ENCODE data around the gene MAML3. TPM values are rescaled to one million over a fixed set of nuclear protein-coding genes. Genes with fewer than 3 reads are reported as not detected.
A peak's percentile ranks its signal among the peaks of the same experiment; 100 is the strongest.

The MAML3 gene
- total and polyA plus RNA-seq, 3 experiments from 2014 or later, result 0.44 to 0.57 (median 0.52) TPM

DNA sequence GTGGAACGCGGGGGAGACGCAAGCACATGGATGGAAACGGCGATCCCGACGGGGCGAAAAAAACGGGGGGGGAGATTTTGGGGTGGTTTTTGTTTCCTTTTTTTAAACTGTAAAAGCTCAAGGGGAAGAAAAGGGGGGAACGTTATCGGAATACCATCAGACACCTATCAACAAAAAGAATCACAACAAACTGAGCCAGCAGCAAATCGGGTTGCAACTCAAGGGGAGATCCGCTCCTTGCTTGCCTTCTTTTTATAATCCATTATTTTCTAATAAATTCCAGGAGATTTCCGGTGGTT is 616 bp downstream of the MAML3 start:
- Histone ChIP-seq H3K36me3 (ENCODE audit: insufficient read depth, low read length) (no peaks in the 10 kb centered on the region), H3K27me3 (ENCODE audit: insufficient read depth, low read length, poor library complexity, severe bottlenecking) (no peaks in the 10 kb centered on the region), H3K4me3 (ENCODE audit: low read length) (peak overlapping the region; percentile 95), H3K4me1 (ENCODE audit: insufficient read depth, low read length) (peaks cover 5% of the 10 kb centered on the region), H3K27ac (ENCODE audit: low read depth, low read length) (no peak overlapping the region), H3K9me3 (ENCODE audit: low read length) (no peaks in the 10 kb centered on the region)
- Mint-ChIP-seq H3K36me3 (peaks cover 0 to 4% (median 0%) of the 10 kb centered on the region in 3 donors), H3K27me3 (peaks cover 4 to 14% of the 10 kb centered on the region in 2 donors), H3K4me3 (peak overlapping the region; percentile 89 to 94 (median 93)), H3K4me1 (peaks cover 25 to 61% (median 58%) of the 10 kb centered on the region in 3 donors), H3K27ac (peak overlapping the region in 7 of 8 donors; percentile 71 to 87 (median 82)), H3K9me3 (no peaks in the 10 kb centered on the region)
- ChIA-PET POLR2A (no interaction called here), CTCF (interaction anchor here (1.2 to 1.6 kb wide), 3 partner anchors 96 to 853 kb away, joined by 3 to 4 read pairs (median 3); no protein-coding TSS in a partner anchor)
- DNase-seq, result no peak

DNA sequence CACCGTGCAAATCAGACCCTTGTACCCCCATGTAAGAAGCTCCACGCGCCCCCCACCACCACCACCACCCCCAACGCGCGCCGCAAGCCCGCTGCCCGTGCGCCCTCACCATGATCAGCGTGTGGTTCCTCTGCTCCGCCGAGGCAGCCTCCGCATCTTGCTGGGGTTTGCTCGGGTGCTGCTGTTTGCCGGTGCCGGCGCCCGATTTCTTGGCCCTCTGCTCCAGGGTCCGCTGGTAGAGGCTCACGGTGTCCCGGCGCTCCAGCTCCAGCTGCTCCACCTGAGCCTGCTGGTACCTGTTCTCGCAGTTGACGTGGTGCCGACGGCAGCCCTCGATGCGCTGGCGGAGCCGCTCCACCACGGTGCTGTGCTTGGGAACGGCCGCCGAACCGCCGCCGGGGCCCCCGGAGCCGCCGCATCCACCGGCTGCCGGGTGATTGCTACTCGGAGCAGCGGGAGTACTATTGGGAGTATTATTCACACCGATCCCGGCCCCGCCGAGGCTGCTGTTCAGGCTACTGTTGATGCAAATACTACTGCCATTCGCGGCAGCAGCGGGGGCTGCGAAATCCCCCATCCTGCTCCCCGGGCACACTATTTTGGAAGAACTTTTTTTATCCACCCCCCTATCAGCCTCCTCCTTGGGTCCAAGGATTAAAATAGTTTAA is 1.1 kb downstream of the MAML3 start:
- Mint-ChIP-seq H3K4me3 (peak overlapping the region; percentile 89 to 94 (median 93)), H3K27me3 (peaks cover 4 to 14% of the 10 kb centered on the region in 2 donors), H3K27ac (peak overlapping the region; percentile 46 to 91 (median 80)), H3K4me1 (peaks cover 25 to 61% (median 58%) of the 10 kb centered on the region in 3 donors), H3K9me3 (no peaks in the 10 kb centered on the region), H3K36me3 (peaks cover 0 to 4% (median 0%) of the 10 kb centered on the region in 3 donors)
- Histone ChIP-seq H3K4me1 (ENCODE audit: insufficient read depth, low read length) (peaks cover 5% of the 10 kb centered on the region), H3K9me3 (ENCODE audit: low read length) (no peaks in the 10 kb centered on the region), H3K4me3 (ENCODE audit: low read length) (peak overlapping the region; percentile 95), H3K27me3 (ENCODE audit: insufficient read depth, low read length, poor library complexity, severe bottlenecking) (no peaks in the 10 kb centered on the region), H3K27ac (ENCODE audit: low read depth, low read length) (no peak overlapping the region), H3K36me3 (ENCODE audit: insufficient read depth, low read length) (no peaks in the 10 kb centered on the region)
- CTCF ChIA-PET, result interaction anchor here (1.2 to 1.6 kb wide), 3 partner anchors 96 to 852 kb away, joined by 3 to 4 read pairs (median 3); no protein-coding TSS in a partner anchor
- POLR2A ChIA-PET, result interaction anchor here (0.6 to 1.1 kb wide), 4 partner anchors 57 to 120 kb away, joined by 3 to 4 read pairs (median 3); no protein-coding TSS in a partner anchor
- peak; percentile 3 to 60 (median 36) for DNase-seq

DNA sequence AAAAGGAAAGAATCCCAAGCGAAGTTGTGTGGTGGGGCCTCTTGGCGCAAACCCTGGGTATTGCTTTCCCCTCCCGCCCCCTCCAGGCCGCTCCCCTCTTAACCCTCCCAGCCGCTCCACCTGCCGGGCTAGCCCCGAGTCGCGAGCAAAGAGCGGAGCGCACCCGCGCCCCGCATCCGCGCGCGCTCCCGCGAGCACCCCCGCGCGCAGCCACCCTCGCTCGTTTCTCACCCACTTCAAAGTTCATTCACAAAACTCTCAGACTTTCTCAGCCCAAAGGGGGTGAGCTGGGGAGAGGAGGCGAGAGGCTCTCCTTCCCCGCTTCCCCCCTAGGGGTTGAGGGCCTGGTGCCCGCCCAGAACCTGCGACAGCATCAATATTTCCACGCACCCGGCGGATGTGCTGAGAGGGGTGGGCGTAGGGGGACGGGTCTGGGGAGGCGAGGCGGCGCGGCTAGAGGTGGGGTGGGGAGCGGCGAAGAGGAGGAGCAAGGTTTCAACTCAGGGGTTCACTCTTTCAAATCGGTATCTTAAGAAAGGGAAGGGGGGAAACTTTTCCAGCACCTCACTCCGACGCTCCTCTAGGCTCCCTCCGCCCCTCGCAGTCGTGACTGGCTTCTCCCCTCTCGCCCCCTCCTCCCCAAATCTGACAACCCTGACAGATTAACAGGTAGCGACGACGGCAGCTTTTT is 1.8 kb downstream of the MAML3 start:
- Mint-ChIP-seq H3K27me3 (peaks cover 4 to 17% of the 10 kb centered on the region in 2 donors), H3K4me3 (peak overlapping the region; percentile 89 to 94 (median 93)), H3K9me3 (no peaks in the 10 kb centered on the region), H3K36me3 (peaks cover 0 to 4% (median 0%) of the 10 kb centered on the region in 3 donors), H3K27ac (peak overlapping the region; percentile 46 to 91 (median 68)), H3K4me1 (peaks cover 25 to 61% (median 58%) of the 10 kb centered on the region in 3 donors)
- Histone ChIP-seq H3K36me3 (ENCODE audit: insufficient read depth, low read length) (no peaks in the 10 kb centered on the region), H3K9me3 (ENCODE audit: low read length) (no peaks in the 10 kb centered on the region), H3K4me3 (ENCODE audit: low read length) (peak overlapping the region; percentile 95), H3K27me3 (ENCODE audit: insufficient read depth, low read length, poor library complexity, severe bottlenecking) (no peaks in the 10 kb centered on the region), H3K27ac (ENCODE audit: low read depth, low read length) (no peak overlapping the region), H3K4me1 (ENCODE audit: insufficient read depth, low read length) (peaks cover 5% of the 10 kb centered on the region)
- DNase-seq, result peak; percentile 42 to 93 (median 77)
- ChIA-PET POLR2A (interaction anchor here (0.6 to 1.1 kb wide), 4 partner anchors 56 to 120 kb away, joined by 3 to 4 read pairs (median 3); no protein-coding TSS in a partner anchor), CTCF (no interaction called here)

- peaks cover 0 to 4% (median 0%) of the 10 kb centered on the region in 3 donors for H3K36me3 Mint-ChIP-seq
- peaks cover 25 to 57% (median 56%) of the 10 kb centered on the region in 3 donors for H3K4me1 Mint-ChIP-seq
- ChIA-PET POLR2A (interaction anchor here (1.1 kb wide), 1 partner anchor 89 kb away, joined by 3 read pairs; no protein-coding TSS in a partner anchor), CTCF (no interaction called here)
- Histone ChIP-seq H3K36me3 (ENCODE audit: insufficient read depth, low read length) (no peaks in the 10 kb centered on the region), H3K4me1 (ENCODE audit: insufficient read depth, low read length) (peaks cover 5% of the 10 kb centered on the region), H3K27me3 (ENCODE audit: insufficient read depth, low read length, poor library complexity, severe bottlenecking) (no peaks in the 10 kb centered on the region), H3K9me3 (ENCODE audit: low read length) (no peaks in the 10 kb centered on the region), H3K27ac (ENCODE audit: low read depth, low read length) (no peak overlapping the region), H3K4me3 (ENCODE audit: low read length) (peak overlapping the region; percentile 95)
- peak overlapping the region in 7 of 8 donors; percentile 10 to 91 (median 60) for H3K27ac Mint-ChIP-seq
- H3K4me3 Mint-ChIP-seq, result peak overlapping the region; percentile 89 to 94 (median 93)
- H3K9me3 Mint-ChIP-seq, result no peaks in the 10 kb centered on the region
- H3K27me3 Mint-ChIP-seq, result peaks cover 4 to 19% of the 10 kb centered on the region in 2 donors
- DNase-seq, result peak in 2 of 5 donors; percentile 67 to 71
Observed at GRCh38 chr4:140151699-140152012, 2.3 kb downstream of the MAML3 start.

- ChIA-PET CTCF (no interaction called here), POLR2A (interaction anchor here (1.1 to 1.4 kb wide), 2 partner anchors 55 to 88 kb away, joined by 3 to 4 read pairs; no protein-coding TSS in a partner anchor)
- Histone ChIP-seq H3K27me3 (ENCODE audit: insufficient read depth, low read length, poor library complexity, severe bottlenecking) (no peaks in the 10 kb centered on the region), H3K27ac (ENCODE audit: low read depth, low read length) (no peak overlapping the region), H3K36me3 (ENCODE audit: insufficient read depth, low read length) (no peaks in the 10 kb centered on the region), H3K9me3 (ENCODE audit: low read length) (no peaks in the 10 kb centered on the region), H3K4me3 (ENCODE audit: low read length) (peak overlapping the region; percentile 95), H3K4me1 (ENCODE audit: insufficient read depth, low read length) (no peaks in the 10 kb centered on the region)
- H3K27ac Mint-ChIP-seq, result peak overlapping the region; percentile 84 to 98 (median 92)
- H3K4me3 Mint-ChIP-seq, result peak overlapping the region; percentile 90 to 99 (median 93)
- DNase-seq, result peak; percentile 21 to 86 (median 69)
- no peaks in the 10 kb centered on the region for H3K9me3 Mint-ChIP-seq
- H3K36me3 Mint-ChIP-seq, result peaks cover 0 to 4% (median 0%) of the 10 kb centered on the region in 3 donors
- H3K27me3 Mint-ChIP-seq, result peaks cover 4 to 19% of the 10 kb centered on the region in 2 donors
- H3K4me1 Mint-ChIP-seq, result peaks cover 25 to 51% (median 50%) of the 10 kb centered on the region in 3 donors
Observed at GRCh38 chr4:140150886-140151698, 2.9 kb downstream of the MAML3 start.

GRCh38 chr4:140150636-140150885 is 3.4 kb downstream of the MAML3 start:
- CTCF ChIA-PET, result no interaction called here
- peak in 1 of 5 donors; percentile 23 for DNase-seq
- Mint-ChIP-seq H3K27me3 (peaks cover 4 to 19% of the 10 kb centered on the region in 2 donors), H3K4me3 (peak overlapping the region; percentile 88 to 99 (median 91)), H3K4me1 (peaks cover 25 to 48% (median 47%) of the 10 kb centered on the region in 3 donors), H3K27ac (peak overlapping the region; percentile 84 to 98 (median 92)), H3K9me3 (no peaks in the 10 kb centered on the region), H3K36me3 (peaks cover 0 to 4% (median 0%) of the 10 kb centered on the region in 3 donors)
- Histone ChIP-seq H3K4me3 (ENCODE audit: low read length) (peak overlapping the region; percentile 95), H3K36me3 (ENCODE audit: insufficient read depth, low read length) (no peaks in the 10 kb centered on the region), H3K4me1 (ENCODE audit: insufficient read depth, low read length) (no peaks in the 10 kb centered on the region), H3K27me3 (ENCODE audit: insufficient read depth, low read length, poor library complexity, severe bottlenecking) (no peaks in the 10 kb centered on the region), H3K9me3 (ENCODE audit: low read length) (no peaks in the 10 kb centered on the region), H3K27ac (ENCODE audit: low read depth, low read length) (peak overlapping the region; percentile 29)
- POLR2A ChIA-PET, result interaction anchor here (1.4 kb wide), 1 partner anchor 55 kb away, joined by 4 read pairs; no protein-coding TSS in a partner anchor

- Histone ChIP-seq H3K27ac (ENCODE audit: low read depth, low read length) (peak overlapping the region; percentile 29), H3K4me3 (ENCODE audit: low read length) (peak overlapping the region; percentile 95), H3K9me3 (ENCODE audit: low read length) (no peaks in the 10 kb centered on the region), H3K4me1 (ENCODE audit: insufficient read depth, low read length) (no peaks in the 10 kb centered on the region), H3K27me3 (ENCODE audit: insufficient read depth, low read length, poor library complexity, severe bottlenecking) (no peaks in the 10 kb centered on the region), H3K36me3 (ENCODE audit: insufficient read depth, low read length) (no peaks in the 10 kb centered on the region)
- CTCF ChIA-PET, result no interaction called here
- DNase-seq, result peak; percentile 22 to 78 (median 55)
- H3K9me3 Mint-ChIP-seq, result no peaks in the 10 kb centered on the region
- peaks cover 24 to 44% (median 43%) of the 10 kb centered on the region in 3 donors for H3K4me1 Mint-ChIP-seq
- POLR2A ChIA-PET, result interaction anchor here (1.4 kb wide), 1 partner anchor 54 kb away, joined by 4 read pairs; no protein-coding TSS in a partner anchor
- peak overlapping the region; percentile 84 to 98 (median 92) for H3K27ac Mint-ChIP-seq
- peaks cover 0 to 4% (median 0%) of the 10 kb centered on the region in 3 donors for H3K36me3 Mint-ChIP-seq
- H3K27me3 Mint-ChIP-seq, result peaks cover 4 to 19% of the 10 kb centered on the region in 2 donors
- peak overlapping the region; percentile 88 to 99 (median 91) for H3K4me3 Mint-ChIP-seq
Observed at GRCh38 chr4:140149846-140150635, 3.9 kb downstream of the MAML3 start.

All from CD8-positive, alpha-beta memory T cell (primary cell).